GM23248 (cell line): ENCODE data around the gene PCED1A. TPM values are rescaled to one million over a fixed set of nuclear protein-coding genes. Genes with fewer than 3 reads are reported as not detected.

ENCODE experiments used
- DNase-seq: peaks from one replicate; pipeline ENCODE4 v3.0.0-alpha.2; 2015
- H2AFZ ChIP-seq: fragments of 200-600 bp; sonication (generic); 2 replicates; pipeline ENCODE4 v1.6.1; 2016; ENCODE audit warnings: antibody characterized with exemption
- H3F3A ChIP-seq: fragments of 200-600 bp; sonication (generic); 2 replicates; pipeline ENCODE4 v1.6.1; 2016; ENCODE audit warnings: mild to moderate bottlenecking, antibody characterized with exemption, mixed run types; ENCODE audit not compliant: insufficient read depth
- H3K27ac ChIP-seq: fragments of 200-600 bp; sonication (generic); 2 replicates; pipeline ENCODE4 v1.5.1; 2016; ENCODE audit warnings: mild to moderate bottlenecking
- H3K27me3 ChIP-seq: fragments of 200-600 bp; sonication (generic); replicated peaks from 2 replicates; pipeline ENCODE4 v1.6.1; 2016; ENCODE audit warnings: mild to moderate bottlenecking; ENCODE audit not compliant: insufficient read depth
- H3K36me3 ChIP-seq: fragments of 200-600 bp; sonication (generic); 2 replicates; pipeline ENCODE4 v1.6.1; 2016; ENCODE audit warnings: low read depth, mild to moderate bottlenecking
- H3K4me1 ChIP-seq: fragments of 200-600 bp; sonication (generic); 2 replicates; pipeline ENCODE4 v1.6.1; 2016; ENCODE audit warnings: mild to moderate bottlenecking; ENCODE audit not compliant: insufficient read depth
- H3K4me2 ChIP-seq: fragments of 200-600 bp; sonication (generic); one replicate; pipeline ENCODE4 v1.6.1; 2016; ENCODE audit warnings: mild to moderate bottlenecking; ENCODE audit not compliant: unreplicated experiment
- H3K4me3 ChIP-seq: fragments of 200-600 bp; sonication (generic); 2 replicates; pipeline ENCODE4 v1.5.1; 2016; ENCODE audit warnings: mild to moderate bottlenecking
- H3K79me2 ChIP-seq: fragments of 200-600 bp; sonication (generic); 2 replicates; pipeline ENCODE4 v1.6.1; 2016; ENCODE audit warnings: mild to moderate bottlenecking; ENCODE audit not compliant: insufficient read depth
- H3K9ac ChIP-seq: fragments of 200-600 bp; sonication (generic); 2 replicates; pipeline ENCODE4 v1.6.1; 2016; ENCODE audit warnings: mild to moderate bottlenecking
- H3K9me2 ChIP-seq: fragments of 200-600 bp; sonication (generic); 2 replicates; pipeline ENCODE4 v1.6.1; 2016; ENCODE audit warnings: mixed run types, mild to moderate bottlenecking, moderate library complexity; ENCODE audit not compliant: insufficient read depth
- H3K9me3 ChIP-seq: fragments of 200-600 bp; sonication (generic); one replicate; pipeline ENCODE4 v1.6.1; 2017; ENCODE audit warnings: low read depth
- H4K20me1 ChIP-seq: fragments of 200-600 bp; sonication (generic); 2 replicates; pipeline ENCODE4 v1.6.0; 2016; ENCODE audit not compliant: insufficient read depth
- EZH2 ChIP-seq: fragments of 200-600 bp; sonication (generic); IDR thresholded peaks from 2 replicates; pipeline ENCODE4 v1.6.1; 2018; ENCODE audit warnings: antibody characterized with exemption, mild to moderate bottlenecking; ENCODE audit not compliant: insufficient read depth, poor library complexity, severe bottlenecking
- EZH2phosphoT487 ChIP-seq: fragments of 200-600 bp; sonication (generic); IDR thresholded peaks from 2 replicates; pipeline ENCODE4 v1.6.1; 2018; ENCODE audit warnings: antibody characterized with exemption, moderate library complexity, mild to moderate bottlenecking, low read depth; ENCODE audit not compliant: insufficient read depth
- WGBS, 2 experiments: methylation state at CpG; one replicate each; pipeline ENCODE4 v1.1.6; 2015 to 2017; ENCODE audit warnings: low lambda C conversion rate in 2 of 2, low coverage in 1 of 2; ENCODE audit errors: missing lambda C conversion rate in 2 of 2; 5-methylcytosine and 5-hydroxymethylcytosine counted together
- in situ Hi-C: fragments of 300-500 bp; cut with MboI; formaldehyde crosslinking; loops from 2 replicates; pipeline ENCODE4 v1.15.0; 2020
- polyA plus RNA-seq: library from polyadenylated mRNA; unstranded; fragments of >200 nt; fragmentation: Nextera tagmentation; extraction: Ambion mirVana; gene quantifications from 2 replicates; pipeline ENCODE4 v1.2.1, GENCODE V29; 2016
- total RNA-seq: library from RNA; depleted of rRNA; stranded (reverse); fragments of >200 nt; shearing (Covaris generic); gene quantifications from 2 replicates; pipeline ENCODE4 v1.2.3, GENCODE V29; 2014

Gene PCED1A
- total and polyA plus RNA-seq, 2 experiments from 2014 or later: 17.3 to 39.2 TPM

GRCh38 chr20:2796011-2796660 lies 44.3 kb downstream of the PCED1A start:
- whole genome bisulfite sequencing, 2 experiments: 71 to 73% methylated on average over 20 of the region's 20 CpGs
- no peaks in the 10 kb centered on the region for H3K79me2 ChIP-seq
- H3K9me3 ChIP-seq: no peaks in the 10 kb centered on the region
- H3K9ac ChIP-seq: no peak overlapping the region
- no peaks in the 10 kb centered on the region for H3F3A ChIP-seq
- H2AFZ ChIP-seq: no peak overlapping the region
- H3K27ac ChIP-seq: no peak overlapping the region
- DNase-seq: no peak
- H3K4me3 ChIP-seq: no peak overlapping the region
- H4K20me1 ChIP-seq: no peaks in the 10 kb centered on the region
- H3K36me3 ChIP-seq: no peaks in the 10 kb centered on the region
- in situ Hi-C loops: no loop called here
- H3K4me2 ChIP-seq: no peak overlapping the region
- TF ChIP-seq EZH2 (no peak), EZH2phosphoT487 (no peak)
- H3K27me3 ChIP-seq: peaks cover 41% of the 10 kb centered on the region
- no peaks in the 10 kb centered on the region for H3K4me1 ChIP-seq
- no peaks in the 10 kb centered on the region for H3K9me2 ChIP-seq

- no peaks in the 10 kb centered on the region for H3K4me1 ChIP-seq
- no peak for TF ChIP-seq EZH2phosphoT487
- no peak overlapping the region for H3K27ac ChIP-seq
- H4K20me1 ChIP-seq: no peaks in the 10 kb centered on the region
- in situ Hi-C loops: no loop called here
- no peaks in the 10 kb centered on the region for H3K79me2 ChIP-seq
- no peak overlapping the region for H3K4me3 ChIP-seq
- no peak for DNase-seq
- no peaks in the 10 kb centered on the region for H3F3A ChIP-seq
- H2AFZ ChIP-seq: no peak overlapping the region
- H3K4me2 ChIP-seq: no peak overlapping the region
- H3K27me3 ChIP-seq: peaks cover 39% of the 10 kb centered on the region
- 80 to 83% methylated on average over 22 to 24 of the region's 24 CpGs for WGBS, 2 experiments
- no peaks in the 10 kb centered on the region for H3K9me3 ChIP-seq
- H3K9me2 ChIP-seq: no peaks in the 10 kb centered on the region
- no peaks in the 10 kb centered on the region for H3K36me3 ChIP-seq
- H3K9ac ChIP-seq: no peak overlapping the region
Measured at GRCh38 chr20:2795451-2795850, 45.0 kb downstream of the PCED1A start.

GRCh38 chr20:2794866-2795447 lies 45.5 kb downstream of the PCED1A start:
- DNase-seq: no peak
- Histone ChIP-seq H3K27me3 (peaks cover 37% of the 10 kb centered on the region), H3K9me2 (no peaks in the 10 kb centered on the region), H3K36me3 (no peaks in the 10 kb centered on the region), H3K4me3 (no peak overlapping the region), H3K79me2 (no peaks in the 10 kb centered on the region), H3K4me1 (no peaks in the 10 kb centered on the region), H3F3A (no peaks in the 10 kb centered on the region), H3K4me2 (no peak overlapping the region), H3K27ac (no peak overlapping the region), H4K20me1 (no peaks in the 10 kb centered on the region), H3K9me3 (no peaks in the 10 kb centered on the region), H3K9ac (no peak overlapping the region), H2AFZ (no peak overlapping the region)
- in situ Hi-C loops: no loop called here
- 63 to 70% methylated on average over 11 of the region's 11 CpGs for WGBS, 2 experiments
- no peak for TF ChIP-seq EZH2phosphoT487
- TF ChIP-seq EZH2: no peak

DNA sequence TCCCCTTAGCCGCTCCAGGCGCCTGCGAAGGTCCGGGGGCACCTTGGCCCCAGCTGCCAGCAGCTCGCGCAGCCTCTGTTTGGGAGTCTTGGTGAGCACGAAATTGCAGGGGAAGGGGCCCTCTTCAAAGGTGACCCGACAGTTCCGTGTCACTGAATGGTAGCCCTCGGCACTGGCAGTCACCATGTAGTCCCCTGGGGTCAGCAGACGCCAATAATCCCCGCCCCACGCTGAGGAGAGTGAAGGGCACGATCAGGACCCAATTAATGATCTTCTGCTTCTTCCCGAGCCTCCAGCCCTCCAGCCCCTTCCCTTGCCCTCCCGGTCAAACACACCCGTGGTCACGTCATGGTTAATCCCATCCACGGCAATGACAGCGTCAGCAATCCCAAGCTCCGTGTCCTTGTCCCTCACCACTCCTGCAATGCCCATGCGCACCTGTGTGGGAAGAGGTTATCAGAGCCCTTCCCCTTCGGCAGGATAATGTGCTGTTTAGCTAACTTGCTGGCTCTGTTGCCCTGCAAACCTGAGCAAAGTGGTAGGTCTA lies 46.2 kb downstream of the PCED1A start:
- Histone ChIP-seq H4K20me1 (no peaks in the 10 kb centered on the region), H3K79me2 (no peaks in the 10 kb centered on the region), H3K27ac (no peak overlapping the region), H3F3A (no peaks in the 10 kb centered on the region), H3K9me3 (no peaks in the 10 kb centered on the region), H3K27me3 (peaks cover 35% of the 10 kb centered on the region), H3K4me2 (no peak overlapping the region), H2AFZ (no peak overlapping the region), H3K36me3 (no peaks in the 10 kb centered on the region), H3K9me2 (no peaks in the 10 kb centered on the region), H3K9ac (no peak overlapping the region), H3K4me3 (no peak overlapping the region), H3K4me1 (no peaks in the 10 kb centered on the region)
- TF ChIP-seq EZH2: no peak
- TF ChIP-seq EZH2phosphoT487: no peak
- in situ Hi-C loops: no loop called here
- DNase-seq: no peak
- 60 to 63% methylated on average over 23 of the region's 23 CpGs for WGBS, 2 experiments
